Urinary bladder (tissue), 4 donors: ENCODE results near the gene PDE4D. TPM values are rescaled to one million over a fixed set of nuclear protein-coding genes. Genes with fewer than 3 reads are reported as not detected.
"Not testable (repeated sequence)": the region's sequence is repeated elsewhere in the genome, so short reads cannot be mapped to it uniquely, and the experiment has no call there.

ENCODE experiments used
- DNase-seq: peaks from one replicate; pipeline ENCODE4 v3.0.0-alpha.2; 2015; ENCODE audit errors: extremely low spot score
- H3K27ac ChIP-seq: one replicate; pipeline ENCODE4 v1.5.1; 2013; ENCODE audit warnings: low read depth, mild to moderate bottlenecking, moderate library complexity
- H3K36me3 ChIP-seq: one replicate; pipeline ENCODE4 v1.6.1; 2013; ENCODE audit warnings: mild to moderate bottlenecking, moderate library complexity; ENCODE audit not compliant: insufficient read depth
- H3K4me1 ChIP-seq: one replicate; pipeline ENCODE4 v1.6.1; 2013; ENCODE audit warnings: mild to moderate bottlenecking, moderate library complexity; ENCODE audit not compliant: insufficient read depth
- H3K4me3 ChIP-seq: one replicate; pipeline ENCODE4 v1.5.1; 2013; ENCODE audit warnings: low read depth, low read length
- WGBS: extraction: QIAGEN DNeasy Blood & Tissue Kit; methylation state at CpG from one replicate; pipeline ENCODE4 v1.1.7; 2013; 5-methylcytosine and 5-hydroxymethylcytosine counted together
- polyA plus RNA-seq: library from polyadenylated mRNA; stranded (reverse); fragments of 200-250 nt; gene quantifications from one replicate; pipeline ENCODE4 v1.2.3, GENCODE V29; 2013
- total RNA-seq: library from RNA; depleted of rRNA; stranded (reverse); fragments of >200 nt; gene quantifications from one replicate; pipeline ENCODE4 v1.2.3, GENCODE V29; 2014
- donor health status: healthy with polysubstance abuse.
- donor health status: healthy.

The PDE4D gene
- total and polyA plus RNA-seq, 2 donors = 27.3 to 253 TPM

GRCh38 chr5:59328709-59329296, 564.7 kb downstream of the PDE4D start:
- no peak overlapping the region for H3K4me3 ChIP-seq
- H3K4me1 ChIP-seq = no peaks in the 10 kb centered on the region
- no peak for DNase-seq
- WGBS = 40% methylated on average over 6 of the region's 6 CpGs
- H3K27ac ChIP-seq = peak overlapping the region; percentile 10
- H3K36me3 ChIP-seq = no peaks in the 10 kb centered on the region

GRCh38 chr5:59327191-59327980, 566.1 kb downstream of the PDE4D start:
- no peaks in the 10 kb centered on the region for H3K36me3 ChIP-seq
- 45% methylated on average over 4 of the region's 4 CpGs for WGBS
- DNase-seq = no peak

GRCh38 chr5:59326596-59326995, 566.9 kb downstream of the PDE4D start:
- DNase-seq = no peak
- Histone ChIP-seq H3K4me3 (no peak overlapping the region), H3K27ac (no peak overlapping the region), H3K4me1 (no peaks in the 10 kb centered on the region), H3K36me3 (no peaks in the 10 kb centered on the region)
- 81% methylated on average over 2 of the region's 2 CpGs for WGBS

More at GRCh38 chr5:59327191-59327980, 566.1 kb downstream of the PDE4D start:
- no peaks in the 10 kb centered on the region for H3K4me1 ChIP-seq
- no peak overlapping the region for H3K27ac ChIP-seq
- no peak overlapping the region for H3K4me3 ChIP-seq

- DNase-seq = no peak
- no peak overlapping the region for H3K4me3 ChIP-seq
- no peaks in the 10 kb centered on the region for H3K36me3 ChIP-seq
- WGBS = 82% methylated on average over 2 of the region's 2 CpGs
- no peaks in the 10 kb centered on the region for H3K4me1 ChIP-seq
- no peak overlapping the region for H3K27ac ChIP-seq
These were observed 568.5 kb downstream of the PDE4D start for GRCh38 chr5:59325070-59325469.

- Histone ChIP-seq H3K4me3 (no peak overlapping the region), H3K36me3 (no peaks in the 10 kb centered on the region)
- WGBS = 78% methylated on average over 2 of the region's 2 CpGs
These were observed 570.6 kb downstream of the PDE4D start for GRCh38 chr5:59322894-59323293.

GRCh38 chr5:59322058-59322457, 571.5 kb downstream of the PDE4D start:
- Histone ChIP-seq H3K27ac (no peak overlapping the region), H3K4me3 (no peak overlapping the region), H3K4me1 (no peaks in the 10 kb centered on the region), H3K36me3 (no peaks in the 10 kb centered on the region)
- DNase-seq = no peak

More at GRCh38 chr5:59322894-59323293, 570.6 kb downstream of the PDE4D start:
- Histone ChIP-seq H3K27ac (no peak overlapping the region), H3K4me1 (no peaks in the 10 kb centered on the region)
- no peak for DNase-seq

- Histone ChIP-seq H3K36me3 (no peaks in the 10 kb centered on the region), H3K4me1 (no peaks in the 10 kb centered on the region), H3K4me3 (no peak overlapping the region), H3K27ac (no peak overlapping the region)
- DNase-seq = no peak
- 72% methylated on average over 3 of the region's 3 CpGs for WGBS
These were observed 571.9 kb downstream of the PDE4D start for GRCh38 chr5:59321642-59322041.

- H3K36me3 ChIP-seq = no peaks in the 10 kb centered on the region
- DNase-seq = no peak
- H3K27ac ChIP-seq = no peak overlapping the region
- H3K4me1 ChIP-seq = no peaks in the 10 kb centered on the region
- 98% methylated on average over 2 of the region's 2 CpGs for WGBS
- H3K4me3 ChIP-seq = no peak overlapping the region
These were observed 573.1 kb downstream of the PDE4D start for GRCh38 chr5:59320420-59320819.

- H3K4me1 ChIP-seq = no peaks in the 10 kb centered on the region
- no peaks in the 10 kb centered on the region for H3K36me3 ChIP-seq
- no peak overlapping the region for H3K4me3 ChIP-seq
- no peak overlapping the region for H3K27ac ChIP-seq
- no peak for DNase-seq
These were observed 574.3 kb downstream of the PDE4D start for GRCh38 chr5:59319250-59319649.

GRCh38 chr5:59317774-59318205, 575.7 kb downstream of the PDE4D start:
- H3K4me1 ChIP-seq = no peaks in the 10 kb centered on the region
- no peak overlapping the region for H3K4me3 ChIP-seq
- 22% methylated on average over 4 of the region's 4 CpGs for WGBS
- peak overlapping the region; percentile 46 for H3K27ac ChIP-seq
- DNase-seq = no peak
- no peaks in the 10 kb centered on the region for H3K36me3 ChIP-seq

GRCh38 chr5:59317023-59317773, 576.3 kb downstream of the PDE4D start:
- Histone ChIP-seq H3K27ac (peak overlapping the region; percentile 46), H3K36me3 (no peaks in the 10 kb centered on the region), H3K4me1 (no peaks in the 10 kb centered on the region), H3K4me3 (no peak overlapping the region)
- peak; percentile 76 for DNase-seq
- WGBS = 15% methylated on average over 6 of the region's 6 CpGs

GRCh38 chr5:59312223-59312622, 581.3 kb downstream of the PDE4D start:
- H3K27ac ChIP-seq = no peak overlapping the region
- H3K4me1 ChIP-seq = no peaks in the 10 kb centered on the region
- H3K36me3 ChIP-seq = no peaks in the 10 kb centered on the region
- no peak for DNase-seq
- WGBS = 82% methylated on average over 3 of the region's 3 CpGs
- no peak overlapping the region for H3K4me3 ChIP-seq

- H3K27ac ChIP-seq, DNase-seq, H3K4me1 ChIP-seq, H3K4me3 ChIP-seq, H3K36me3 ChIP-seq: not testable (repeated sequence)
- 89% methylated on average over 2 of the region's 2 CpGs for WGBS
These were observed 584.8 kb downstream of the PDE4D start for GRCh38 chr5:59308685-59309084.

GRCh38 chr5:59303289-59303716, 590.2 kb downstream of the PDE4D start:
- not testable (repeated sequence) for H3K4me3 ChIP-seq, H3K4me1 ChIP-seq, H3K27ac ChIP-seq, DNase-seq, H3K36me3 ChIP-seq
- WGBS = 23% methylated on average over 3 of the region's 3 CpGs
